Fibroblast of peridontal ligament (primary cell): ENCODE data around the gene RNF38.
"Not testable (repeated sequence)": the region's sequence is repeated elsewhere in the genome, so short reads cannot be mapped to it uniquely, and the experiment has no call there.

Experiments
- DNase-seq: peaks from one replicate; pipeline ENCODE4 v3.0.0-alpha.2; 2010; ENCODE audit errors: extremely low read depth

Gene RNF38

DNA sequence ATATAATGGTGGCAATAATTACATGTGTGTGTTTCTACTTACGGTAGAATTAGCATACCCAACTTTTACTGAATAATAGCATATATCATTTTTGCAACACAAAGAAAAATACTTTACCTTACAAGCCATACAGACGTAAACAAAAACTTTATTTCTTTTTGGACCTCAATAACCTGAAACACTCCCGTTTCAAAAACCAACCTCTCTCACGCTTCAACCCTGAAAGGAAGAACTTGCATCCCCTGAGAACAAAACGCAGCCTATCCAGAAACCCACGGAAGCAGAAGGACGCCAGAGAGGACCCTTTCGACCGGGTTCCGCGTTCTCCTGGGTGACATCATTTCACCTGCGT, at the start of gene RNF38:
Gene RNF38 (minus strand): TSS at position 290 of the 352 bp plus-strand sequence. CDS start 161 bp downstream, at position 129.
- peak; percentile 18 for DNase-seq

DNA sequence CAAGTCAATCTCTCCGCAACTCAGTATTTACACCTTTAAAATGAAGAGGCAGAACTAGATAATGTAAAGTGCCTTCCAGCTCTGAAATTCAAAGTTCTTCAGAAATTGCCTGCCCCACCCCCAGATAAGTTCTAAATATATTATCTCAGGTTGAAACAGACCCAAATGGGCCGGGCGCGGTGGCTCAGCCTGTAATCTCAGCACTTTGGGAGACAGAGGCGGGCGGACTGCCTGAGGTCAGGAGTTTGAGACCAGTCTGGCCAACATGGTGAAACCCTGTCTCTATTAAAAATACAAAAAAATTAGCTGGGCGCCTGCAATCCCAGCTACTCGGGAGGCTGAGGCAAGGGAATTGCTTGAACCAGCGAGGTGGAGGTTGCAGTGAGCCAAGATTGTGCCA, 48.5 kb upstream of the RNF38 start:
- not testable (repeated sequence) for DNase-seq

- no peak for DNase-seq
Observed at GRCh38 chr9:36448017-36448416, 47.9 kb upstream of the RNF38 start.

DNA sequence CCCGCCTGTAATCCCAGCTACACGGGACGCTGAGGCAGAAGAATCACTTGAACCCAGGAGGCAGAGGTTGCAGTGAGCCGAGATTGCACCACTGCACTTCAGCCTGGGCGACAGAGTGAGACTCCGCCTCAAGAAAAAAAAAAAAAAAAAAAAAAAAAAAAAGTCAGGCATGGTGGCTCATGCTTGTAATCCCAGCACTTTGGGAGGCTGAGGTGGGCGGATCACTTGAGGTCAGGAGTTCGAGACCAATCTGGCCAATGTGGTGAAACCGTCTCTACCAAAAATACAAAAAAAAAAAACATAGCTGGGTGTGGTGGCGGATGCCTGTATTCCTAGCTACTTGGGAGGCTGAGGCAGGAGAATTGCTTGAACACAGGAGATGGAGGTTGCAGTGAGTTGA, 46.6 kb upstream of the RNF38 start:
- DNase-seq, result not testable (repeated sequence)

DNA sequence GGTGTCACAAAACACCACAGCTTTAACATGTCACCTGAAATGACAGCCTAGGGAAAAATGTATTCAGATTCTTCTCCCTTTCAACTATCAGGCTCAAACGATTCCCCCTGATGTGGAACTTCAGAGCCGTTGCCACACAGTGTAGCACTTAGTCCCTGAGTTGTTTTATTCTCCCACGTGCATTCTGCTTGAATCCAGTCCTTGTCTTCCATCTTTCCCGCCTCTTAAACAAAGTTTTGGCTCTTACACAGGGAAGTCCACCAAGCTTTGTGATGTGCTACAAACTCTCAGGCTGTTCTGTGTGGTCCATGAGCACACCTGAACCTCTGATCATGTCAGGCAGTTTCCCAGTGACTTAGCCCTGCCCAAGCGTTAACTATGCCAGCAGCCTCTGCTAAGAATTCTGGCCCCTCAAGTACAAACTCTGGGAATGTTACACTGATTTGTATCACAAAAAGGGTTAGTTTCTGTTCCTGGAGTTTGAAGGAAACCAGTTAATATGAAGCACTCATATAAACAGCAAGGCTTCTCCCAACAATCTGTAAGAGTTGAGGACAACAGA, 45.8 kb upstream of the RNF38 start:
- no peak for DNase-seq

GRCh38 chr9:36444203-36444602, 44.1 kb upstream of the RNF38 start:
- no peak for DNase-seq

- no peak for DNase-seq
Observed at GRCh38 chr9:36443581-36443980, 43.5 kb upstream of the RNF38 start.

- DNase-seq, result no peak
Observed at GRCh38 chr9:36442710-36443109, 42.6 kb upstream of the RNF38 start.

- no peak for DNase-seq
Observed at GRCh38 chr9:36441966-36442365, 41.9 kb upstream of the RNF38 start.

DNA sequence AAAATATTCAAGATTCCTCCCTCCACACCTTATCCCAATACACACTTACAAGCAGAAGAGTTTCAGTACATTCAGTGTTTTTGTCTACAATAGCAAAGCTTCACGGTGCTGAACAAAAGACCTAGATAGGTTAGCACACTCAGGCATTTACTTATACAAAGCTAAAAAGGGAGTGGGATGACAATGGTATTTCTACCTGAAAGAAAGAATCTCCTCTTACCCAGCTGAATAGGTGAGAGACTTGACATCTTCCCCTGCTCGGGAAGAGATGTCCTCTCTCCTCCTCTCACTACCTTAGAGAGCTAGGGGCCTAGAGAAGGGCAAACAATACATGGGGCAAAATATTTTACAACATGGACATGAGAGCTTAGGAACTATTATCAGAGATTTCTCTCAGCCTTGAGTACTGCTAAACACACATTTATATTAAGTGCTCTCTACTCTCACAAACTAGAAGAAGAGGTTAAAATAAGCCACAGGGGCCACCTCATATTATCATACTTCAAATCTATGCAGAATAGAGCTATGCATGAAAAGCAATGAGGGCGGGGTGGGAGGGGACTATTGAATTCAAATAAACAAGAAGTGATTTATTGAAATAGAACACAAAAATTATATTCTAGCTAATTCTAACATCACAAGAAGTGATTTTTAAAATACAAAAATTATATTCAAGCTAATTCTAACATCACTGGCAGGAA, 38.6 kb upstream of the RNF38 start:
- no peak for DNase-seq

DNA sequence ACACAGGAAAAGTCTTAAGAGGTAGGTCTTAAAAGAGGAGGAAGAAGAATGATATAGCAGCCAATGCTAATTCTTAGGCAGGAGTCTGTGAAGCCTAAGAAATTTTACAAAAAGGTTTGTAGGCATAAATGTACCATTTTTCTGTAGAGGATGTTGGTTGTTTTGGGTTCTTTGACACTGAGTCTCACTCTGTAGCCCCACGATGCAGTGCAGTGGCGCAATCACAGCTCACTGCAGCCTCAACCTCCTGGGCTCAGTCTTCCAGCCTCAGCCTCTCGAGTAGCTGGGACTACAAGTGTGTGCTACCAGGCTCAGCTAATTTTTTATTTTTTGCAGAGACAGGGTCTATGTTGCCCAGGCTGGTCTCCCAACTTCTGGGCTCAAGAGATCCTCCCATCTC, 37.7 kb upstream of the RNF38 start:
- no peak for DNase-seq

DNA sequence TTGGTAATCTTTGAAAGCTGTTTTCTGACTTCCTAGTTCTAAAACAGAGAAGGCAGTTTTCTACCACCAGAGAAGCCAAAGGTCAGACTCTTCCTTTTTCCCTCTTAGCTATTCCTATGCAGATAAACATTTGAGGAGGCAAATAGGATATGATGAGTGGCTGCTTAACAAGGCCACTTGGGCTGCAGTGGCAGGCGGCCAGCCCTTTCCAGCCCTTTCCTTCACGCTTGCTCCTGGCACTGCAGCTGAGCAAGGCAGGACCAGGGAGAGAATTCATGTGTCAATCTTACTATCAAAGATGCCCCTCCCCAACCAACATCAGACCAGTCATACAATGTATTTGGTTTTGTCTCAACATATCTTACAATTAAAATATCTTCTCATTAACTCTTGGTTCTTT, 36.8 kb upstream of the RNF38 start:
- peak; percentile 25 for DNase-seq

DNA sequence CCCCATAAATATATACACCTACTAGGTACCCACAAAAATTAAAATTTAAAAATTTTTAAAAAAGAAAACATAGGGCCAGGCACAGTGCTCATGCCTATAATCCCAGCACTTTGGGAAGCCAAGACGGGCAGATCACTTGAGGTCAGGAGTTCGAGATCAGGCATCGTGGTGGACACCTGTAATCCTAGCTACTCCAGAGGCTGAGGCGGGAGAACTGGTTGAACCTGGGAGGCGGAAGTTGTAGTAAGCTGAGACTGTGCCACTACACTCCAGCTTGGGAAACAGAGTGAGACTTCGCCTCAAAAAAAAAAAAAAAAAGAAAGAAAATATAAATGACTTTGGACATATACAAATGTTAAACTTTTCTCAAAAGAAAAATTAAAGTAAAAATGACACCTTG, 33.3 kb upstream of the RNF38 start:
- no peak for DNase-seq

DNA sequence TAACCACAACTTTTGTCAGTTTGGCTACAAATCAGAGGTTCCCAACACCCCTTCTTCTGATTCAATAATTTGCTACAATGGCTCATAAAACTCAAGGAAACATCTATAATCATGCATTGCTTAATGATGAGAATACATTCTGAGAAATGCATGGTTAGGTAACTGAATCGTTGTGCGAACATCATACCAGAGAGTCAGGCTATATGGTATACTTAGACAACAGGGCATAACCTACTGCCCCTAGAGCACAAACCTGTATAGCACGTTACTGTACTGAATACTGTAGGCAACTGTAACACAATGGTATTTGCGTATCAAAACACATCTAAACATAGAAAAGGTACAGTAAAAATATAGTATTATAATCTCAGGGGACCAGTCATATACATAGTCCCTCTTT, 31.0 kb upstream of the RNF38 start:
- DNase-seq, result no peak

- DNase-seq, result no peak
Observed at GRCh38 chr9:36426945-36427344, 26.9 kb upstream of the RNF38 start.

GRCh38 chr9:36426348-36426747, 26.3 kb upstream of the RNF38 start:
- no peak for DNase-seq

DNA sequence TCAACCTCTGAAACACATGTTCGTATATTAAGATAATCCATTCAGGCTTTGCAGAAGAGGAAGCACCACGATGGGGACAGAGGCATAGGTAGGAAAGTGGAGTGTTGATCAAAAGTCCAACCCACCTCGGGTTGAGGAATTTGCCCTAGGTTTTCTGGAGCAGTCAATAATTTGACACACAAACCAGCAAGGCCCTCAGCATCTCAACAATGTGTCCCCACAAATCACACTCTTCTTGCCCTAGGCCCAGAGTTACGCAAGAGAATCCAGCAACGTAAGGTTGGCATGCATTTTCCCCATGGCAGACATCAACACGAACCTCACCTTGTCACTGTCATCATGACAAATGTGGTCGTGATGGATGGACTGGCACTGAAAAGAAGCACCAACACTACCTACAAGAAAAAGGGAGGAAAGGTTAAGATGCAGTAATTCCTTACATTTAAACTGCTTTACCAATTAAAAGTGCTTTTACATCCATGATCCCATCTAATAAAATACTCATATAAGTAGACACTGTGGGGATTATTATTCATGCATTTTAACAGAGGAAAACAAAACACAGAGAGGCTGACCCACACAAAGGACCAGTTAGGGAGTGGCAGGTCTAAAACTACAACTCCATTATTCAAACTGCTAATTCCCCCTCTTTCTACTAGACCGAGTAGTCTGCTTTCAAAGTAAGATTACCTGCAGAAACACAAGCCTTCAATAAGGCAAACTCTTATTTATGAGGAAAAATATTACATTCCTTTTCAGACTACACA, 24.4 kb upstream of the RNF38 start:
- no peak for DNase-seq

- no peak for DNase-seq
Observed at GRCh38 chr9:36423206-36423605, 23.1 kb upstream of the RNF38 start.

GRCh38 chr9:36416890-36417289, 16.8 kb upstream of the RNF38 start:
- no peak for DNase-seq

- no peak for DNase-seq
Observed at GRCh38 chr9:36415822-36416525, 15.9 kb upstream of the RNF38 start.

GRCh38 chr9:36411410-36411809, 11.3 kb upstream of the RNF38 start:
- DNase-seq, result not testable (repeated sequence)

DNA sequence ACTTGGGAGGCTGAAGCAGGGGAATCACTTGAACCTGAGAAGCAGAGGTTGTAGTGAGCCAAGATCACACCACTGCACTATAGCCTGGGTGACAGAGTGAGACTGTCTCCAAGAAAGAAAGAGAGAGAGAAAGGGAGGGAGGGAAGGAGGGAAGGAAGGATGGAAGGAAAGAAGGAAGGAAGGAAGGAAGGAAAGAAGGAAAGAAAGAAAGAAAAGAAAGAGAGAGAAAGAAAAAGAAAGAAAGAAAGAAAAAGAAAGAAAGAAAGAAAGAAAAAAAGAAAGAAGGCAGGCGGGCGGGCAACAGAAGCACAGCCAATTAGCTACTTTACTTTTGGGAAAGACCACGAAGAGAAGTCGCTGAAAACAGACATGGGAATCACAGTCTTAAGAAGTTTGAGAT, 9.0 kb upstream of the RNF38 start:
- DNase-seq, result not testable (repeated sequence)
